Pancreas (tissue), 10 donors: ENCODE measurements around the gene STAG1. TPM values are rescaled to one million over a fixed set of nuclear protein-coding genes. Genes with fewer than 3 reads are reported as not detected.
"Not testable (repeated sequence)": the region's sequence is repeated elsewhere in the genome, so short reads cannot be mapped to it uniquely, and the experiment has no call there.

Experiments used
- ATAC-seq, 4 donors: fragments of 200-7000 bp; cut with Tn5 transposase; one replicate each; pipeline versions ENCODE4 v1.8.0 to v1.9.1; 2020; ENCODE audit warnings: mild to moderate bottlenecking in 4 of 4, moderate library complexity in 4 of 4
- DNase-seq, 6 donors: peaks; one replicate each; pipeline ENCODE4 v3.0.0-alpha.2; 2020
- FAIRE-seq: peaks from 2 replicates; lab custom pipeline; 2012; peaks lifted over from hg19 to GRCh38; lab: Jason Lieb, UNC
- H3K27ac ChIP-seq, 4 donors: fragments of 200-600 bp; sonication (generic); 1 replicate in 3 of 4; 2 replicates in 1 of 4; pipeline versions ENCODE4 v1.5.0 to v1.8.0; 2020
- H3K27me3 ChIP-seq, 4 donors: fragments of 200-600 bp; one replicate each; pipeline ENCODE4 v1.8.0; 2021
- H3K36me3 ChIP-seq, 3 donors: fragments of 200-600 bp; sonication (generic) in 1 of 3; one replicate each; pipeline versions ENCODE4 v1.5.0 to v1.8.0; 2020 to 2021
- H3K4me1 ChIP-seq, 3 donors: fragments of 200-600 bp; one replicate each; pipeline ENCODE4 v1.8.0; 2021
- H3K4me3 ChIP-seq, 4 donors: fragments of 200-600 bp; sonication (generic) in 2 of 4; one replicate each; pipeline versions ENCODE4 v1.5.0 to v1.8.0; 2020 to 2021
- H3K9me3 ChIP-seq, 4 donors: fragments of 200-600 bp; one replicate each; pipeline ENCODE4 v1.8.0; 2021
- WGBS, 2 donors: extraction: QIAGEN DNeasy Blood & Tissue Kit; methylation state at CpG; one replicate each; pipeline ENCODE4 v1.1.7; 2013; 5-methylcytosine and 5-hydroxymethylcytosine counted together
- intact Hi-C, 3 donors: fragments of 100-400 bp; cut with DNase I; formaldehyde crosslinking; loops; one replicate each; pipeline versions ENCODE4 v1.11.1 to v1.14.2; 2022
- polyA plus RNA-seq, 2 donors: library from polyadenylated mRNA; stranded (reverse); fragments of 200-250 nt; gene quantifications; one replicate each; pipeline ENCODE4 v1.2.3, GENCODE V29; 2013
- total RNA-seq, 6 donors: library from RNA; stranded (reverse); fragmentation: NEBNext Ultra II Directional in 4 of 6; extraction: Animal tissue kit (Norgen Biotek cat#: 25700) in 4 of 6; gene quantifications; one replicate each; pipeline versions ENCODE4 v1.2.1 to v1.2.4, GENCODE V29; 2021 to 2023
- TF ChIP-seq, protein P1 (sequence below), 4 donors: fragments of 200-600 bp; sonication (generic) in 3 of 4; IDR thresholded peaks; one replicate each; pipeline versions ENCODE4 v1.5.0 to v1.8.0; 2021; ENCODE audit warnings: antibody characterized with exemption in 4 of 4
- donor health status: healthy with polysubstance abuse.
- donor health status: DM: no; HTN: no; CAD: no; lungs with moderate emphysema.
- donor health status: DM: no; HTN: no; CAD: no.
- donor health status: control.
- donor health status: control.
- donor health status: Bipolar disorder and iron deficiency.
- donor health status: DM: yes; HTN: yes; CAD: no.
- donor health status: DM: no; HTN: no; CAD: no.
- donor health status: DM: no; HTN: no; CAD: no.
- donor health status: DM: yes; HTN: yes; CAD: no.

Gene STAG1
- total and polyA plus RNA-seq, 8 donors: 6.8 to 24.1 (median 18.6) TPM

DNA sequence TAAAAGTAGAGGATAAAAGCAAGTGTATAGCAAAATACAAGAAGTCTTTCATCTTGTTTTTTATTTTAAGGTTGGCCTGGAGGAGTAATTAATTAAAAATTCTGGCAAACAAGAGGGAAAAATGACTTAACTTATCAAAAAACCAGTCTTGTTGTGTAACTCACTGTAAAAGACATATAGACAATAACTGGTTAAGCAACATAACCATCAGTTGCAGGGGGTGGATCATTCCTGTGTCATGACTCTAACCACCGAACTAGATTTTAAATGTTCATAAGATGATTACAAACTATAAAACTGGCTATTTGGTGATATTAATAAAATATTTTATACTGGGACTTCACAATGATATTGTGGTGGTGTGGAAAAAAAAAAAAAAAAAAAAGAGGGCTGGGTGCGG lies 130.6 kb downstream of the STAG1 start:
- no peak for FAIRE-seq
- Histone ChIP-seq H3K9me3 (no peaks in the 10 kb centered on the region), H3K4me1 (peaks cover 0 to 27% (median 23%) of the 10 kb centered on the region in 3 donors), H3K27ac (no peak overlapping the region), H3K4me3 (no peak overlapping the region), H3K36me3 (no peaks in the 10 kb centered on the region), H3K27me3 (no peaks in the 10 kb centered on the region)
- DNase-seq: no peak
- TF ChIP-seq, protein P1, sequence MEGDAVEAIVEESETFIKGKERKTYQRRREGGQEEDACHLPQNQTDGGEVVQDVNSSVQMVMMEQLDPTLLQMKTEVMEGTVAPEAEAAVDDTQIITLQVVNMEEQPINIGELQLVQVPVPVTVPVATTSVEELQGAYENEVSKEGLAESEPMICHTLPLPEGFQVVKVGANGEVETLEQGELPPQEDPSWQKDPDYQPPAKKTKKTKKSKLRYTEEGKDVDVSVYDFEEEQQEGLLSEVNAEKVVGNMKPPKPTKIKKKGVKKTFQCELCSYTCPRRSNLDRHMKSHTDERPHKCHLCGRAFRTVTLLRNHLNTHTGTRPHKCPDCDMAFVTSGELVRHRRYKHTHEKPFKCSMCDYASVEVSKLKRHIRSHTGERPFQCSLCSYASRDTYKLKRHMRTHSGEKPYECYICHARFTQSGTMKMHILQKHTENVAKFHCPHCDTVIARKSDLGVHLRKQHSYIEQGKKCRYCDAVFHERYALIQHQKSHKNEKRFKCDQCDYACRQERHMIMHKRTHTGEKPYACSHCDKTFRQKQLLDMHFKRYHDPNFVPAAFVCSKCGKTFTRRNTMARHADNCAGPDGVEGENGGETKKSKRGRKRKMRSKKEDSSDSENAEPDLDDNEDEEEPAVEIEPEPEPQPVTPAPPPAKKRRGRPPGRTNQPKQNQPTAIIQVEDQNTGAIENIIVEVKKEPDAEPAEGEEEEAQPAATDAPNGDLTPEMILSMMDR (IDR thresholded peaks at IDR 0.05): no peak
- 52 to 64% methylated on average over 1 to 2 of the region's 2 CpGs for WGBS, 2 donors
- intact Hi-C loops: no loop called here
- no peak for ATAC-seq

DNA sequence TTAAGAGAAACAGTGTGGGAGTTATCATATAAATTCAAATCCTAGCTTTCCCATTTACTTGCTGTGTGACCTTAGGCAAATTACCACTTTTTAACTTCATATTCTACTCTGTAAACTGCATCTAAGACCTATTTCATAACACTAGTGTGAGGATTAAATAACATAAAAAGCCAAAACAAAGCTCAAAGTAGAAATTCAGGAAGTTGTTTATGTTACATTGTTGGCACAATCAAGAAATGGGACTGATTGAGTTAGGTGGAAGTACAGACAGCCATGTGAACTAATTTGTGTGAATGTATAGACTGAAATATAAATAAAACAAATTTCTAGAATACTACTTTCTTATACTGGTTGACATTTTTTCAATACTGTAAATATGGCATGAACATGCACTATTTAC lies 131.7 kb downstream of the STAG1 start:
- no peak overlapping the region for H3K27ac ChIP-seq
- H3K4me1 ChIP-seq: peaks cover 0 to 16% (median 12%) of the 10 kb centered on the region in 3 donors
- no peak overlapping the region for H3K4me3 ChIP-seq
- no peaks in the 10 kb centered on the region for H3K27me3 ChIP-seq
- no peak for DNase-seq
- no peak for ATAC-seq
- intact Hi-C loops: no loop called here
- no peak for FAIRE-seq
- TF ChIP-seq, protein P1 (IDR thresholded peaks at IDR 0.05): no peak
- H3K36me3 ChIP-seq: no peaks in the 10 kb centered on the region
- no peaks in the 10 kb centered on the region for H3K9me3 ChIP-seq

DNA sequence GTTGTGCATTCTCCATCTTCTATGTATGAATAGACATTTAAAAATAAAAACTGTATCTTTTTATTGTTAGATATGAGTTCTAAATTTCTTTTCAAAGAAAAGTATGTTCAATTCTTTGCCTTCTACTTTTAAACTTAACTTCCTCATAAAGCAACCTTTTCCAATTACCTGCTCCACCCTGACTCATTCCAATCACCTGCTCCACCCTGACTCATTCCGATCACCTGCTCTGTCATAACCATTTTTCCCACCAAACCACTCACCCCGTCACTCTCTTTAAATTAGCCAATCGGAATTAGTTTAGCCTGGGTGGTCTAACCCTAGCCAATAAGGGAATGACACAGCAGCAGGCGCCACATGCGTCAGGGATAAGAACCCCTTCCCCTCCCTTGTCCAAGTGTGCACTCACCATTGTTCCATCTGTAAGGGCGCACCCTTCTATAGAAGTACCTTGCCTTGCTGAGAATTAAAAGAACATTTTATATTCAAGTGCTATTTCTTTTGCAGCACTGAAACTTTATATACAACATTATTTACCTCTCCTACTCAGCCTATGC lies 134.1 kb downstream of the STAG1 start:
- DNase-seq, H3K4me1 ChIP-seq, H3K27ac ChIP-seq, FAIRE-seq, H3K9me3 ChIP-seq, intact Hi-C loops, ATAC-seq, H3K4me3 ChIP-seq, H3K36me3 ChIP-seq, H3K27me3 ChIP-seq: not testable (repeated sequence)
- 81 to 90% methylated on average over 6 of the region's 6 CpGs for WGBS, 2 donors

DNA sequence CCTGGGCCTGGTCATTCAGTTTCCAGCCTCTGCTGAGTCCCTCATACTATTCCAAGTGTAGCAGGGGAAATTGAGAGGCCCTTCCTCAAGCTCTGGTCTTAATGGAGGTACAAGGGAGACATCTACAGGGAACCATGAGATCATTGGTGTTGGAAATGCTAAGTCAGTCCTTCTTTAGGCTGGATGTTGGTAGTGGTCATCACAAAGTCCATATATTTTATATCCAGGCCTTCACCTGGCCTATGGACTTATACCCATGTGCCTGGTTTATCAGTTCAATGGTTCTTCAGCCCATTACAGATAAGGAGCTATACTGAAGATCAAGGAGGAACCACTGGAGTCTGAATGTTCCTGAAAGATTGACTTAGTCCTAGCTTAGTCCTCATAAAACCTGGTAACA lies 135.0 kb downstream of the STAG1 start:
- DNase-seq (no peak), FAIRE-seq (no peak), ATAC-seq (peak in 1 of 4 donors; percentile 42)
- Histone ChIP-seq H3K27me3 (no peaks in the 10 kb centered on the region), H3K4me1 (no peaks in the 10 kb centered on the region), H3K27ac (no peak overlapping the region), H3K36me3 (no peaks in the 10 kb centered on the region), H3K9me3 (no peaks in the 10 kb centered on the region), H3K4me3 (no peak overlapping the region)
- TF ChIP-seq, protein P1 (IDR thresholded peaks at IDR 0.05): no peak
- intact Hi-C loops: no loop called here

DNA sequence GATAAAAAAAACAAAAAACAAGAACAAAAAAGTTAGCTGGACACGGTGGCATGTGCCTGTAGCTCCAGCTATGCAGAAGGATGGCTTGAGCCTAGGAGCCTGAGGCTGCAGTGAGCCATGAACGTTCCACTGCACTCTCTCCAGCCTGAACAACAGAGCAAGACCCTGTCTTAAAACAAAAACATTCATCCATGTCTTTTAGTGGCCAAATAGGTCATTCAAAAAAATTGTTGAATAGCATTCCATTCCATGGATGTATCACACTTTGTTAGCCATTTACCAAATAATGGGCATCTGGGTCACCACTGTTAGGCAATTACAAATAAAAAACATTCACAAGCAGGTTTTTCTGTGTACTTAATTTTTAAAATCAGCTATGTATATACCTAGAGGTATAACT lies 139.7 kb downstream of the STAG1 start:
- no peaks in the 10 kb centered on the region for H3K27me3 ChIP-seq
- FAIRE-seq (no peak), DNase-seq (no peak), ATAC-seq (no peak)
- no peaks in the 10 kb centered on the region for H3K36me3 ChIP-seq
- H3K9me3 ChIP-seq: no peaks in the 10 kb centered on the region
- TF ChIP-seq, protein P1 (IDR thresholded peaks at IDR 0.05): no peak
- H3K27ac ChIP-seq: no peak overlapping the region
- intact Hi-C loops: no loop called here
- WGBS, 2 donors: 91 to 93% methylated on average over 2 of the region's 2 CpGs
- no peak overlapping the region for H3K4me3 ChIP-seq
- no peaks in the 10 kb centered on the region for H3K4me1 ChIP-seq
